HEK293 (cell line): Measurements from ENCODE around the gene NUP88.

Source experiments
- CTCF ChIP-seq: fragments of 450-650 bp; formaldehyde crosslinking; IDR thresholded peaks from 2 replicates; pipeline ENCODE4 v1.5.1; 2016; ENCODE audit warnings: missing biosample characterization, missing genetic modification characterization
- KLF16 ChIP-seq: fragments of 450-650 bp; formaldehyde crosslinking; IDR thresholded peaks from 2 replicates; pipeline ENCODE4 v1.5.1; 2017; ENCODE audit warnings: missing biosample characterization, missing genetic modification characterization
- TCF7L2 ChIP-seq: IDR thresholded peaks from 2 replicates; pipeline ENCODE4 v1.6.1; 2011; ENCODE audit warnings: low read depth, mild to moderate bottlenecking, inconsistent platforms, low read length, moderate library complexity, borderline replicate concordance
- YY1 ChIP-seq: fragments of 450-650 bp; formaldehyde crosslinking; IDR thresholded peaks from 2 replicates; pipeline ENCODE4 v1.5.1; 2018; ENCODE audit warnings: missing biosample characterization, missing genetic modification characterization
- ZNF23 ChIP-seq: fragments of 450-650 bp; formaldehyde crosslinking; IDR thresholded peaks from 2 replicates; pipeline ENCODE4 v1.5.1; 2016; ENCODE audit warnings: missing biosample characterization, missing genetic modification characterization, borderline replicate concordance
- ZNF239 ChIP-seq: fragments of 450-650 bp; formaldehyde crosslinking; IDR thresholded peaks from 2 replicates; pipeline ENCODE4 v1.5.1; 2016; ENCODE audit warnings: missing biosample characterization, missing genetic modification characterization
- ZNF266 ChIP-seq: fragments of 450-650 bp; formaldehyde crosslinking; IDR thresholded peaks from 2 replicates; pipeline ENCODE4 v1.5.1; 2016; ENCODE audit warnings: missing biosample characterization, missing genetic modification characterization, low read depth
- ZNF37A ChIP-seq: fragments of 450-650 bp; IDR thresholded peaks from 2 replicates; pipeline ENCODE4 v1.5.1; 2018; ENCODE audit warnings: missing biosample characterization, missing genetic modification characterization
- ZNF776 ChIP-seq: fragments of 450-650 bp; formaldehyde crosslinking; IDR thresholded peaks from 2 replicates; pipeline ENCODE4 v1.5.0; 2017; ENCODE audit warnings: missing biosample characterization, missing genetic modification characterization, borderline replicate concordance
- ZNF830 ChIP-seq: fragments of 450-650 bp; IDR thresholded peaks from 2 replicates; pipeline ENCODE4 v1.5.0; 2018; ENCODE audit warnings: missing biosample characterization, missing genetic modification characterization, low read depth, mild to moderate bottlenecking, moderate library complexity
- TF ChIP-seq, protein P1 (sequence below): fragments of 450-650 bp; formaldehyde crosslinking; IDR thresholded peaks from 2 replicates; pipeline ENCODE4 v1.5.1; 2016; ENCODE audit warnings: missing biosample characterization, missing genetic modification characterization
- TF ChIP-seq, protein P2 (sequence below): fragments of 450-650 bp; formaldehyde crosslinking; IDR thresholded peaks from 2 replicates; pipeline ENCODE4 v1.5.1; 2016; ENCODE audit warnings: missing biosample characterization, missing genetic modification characterization

- TF ChIP-seq YY1 (tag by site-specific recombination) (no peak), ZNF23 (tag by site-specific recombination) (no peak), ZNF266 (tag by site-specific recombination) (no peak), CTCF (no peak), ZNF239 (no peak), ZNF37A (tag by site-specific recombination) (no peak), ZNF776 (tag by site-specific recombination) (no peak), ZNF830 (tag by site-specific recombination) (no peak), KLF16 (tag by site-specific recombination) (no peak), TCF7L2 (no peak)
- TF ChIP-seq, protein P1, sequence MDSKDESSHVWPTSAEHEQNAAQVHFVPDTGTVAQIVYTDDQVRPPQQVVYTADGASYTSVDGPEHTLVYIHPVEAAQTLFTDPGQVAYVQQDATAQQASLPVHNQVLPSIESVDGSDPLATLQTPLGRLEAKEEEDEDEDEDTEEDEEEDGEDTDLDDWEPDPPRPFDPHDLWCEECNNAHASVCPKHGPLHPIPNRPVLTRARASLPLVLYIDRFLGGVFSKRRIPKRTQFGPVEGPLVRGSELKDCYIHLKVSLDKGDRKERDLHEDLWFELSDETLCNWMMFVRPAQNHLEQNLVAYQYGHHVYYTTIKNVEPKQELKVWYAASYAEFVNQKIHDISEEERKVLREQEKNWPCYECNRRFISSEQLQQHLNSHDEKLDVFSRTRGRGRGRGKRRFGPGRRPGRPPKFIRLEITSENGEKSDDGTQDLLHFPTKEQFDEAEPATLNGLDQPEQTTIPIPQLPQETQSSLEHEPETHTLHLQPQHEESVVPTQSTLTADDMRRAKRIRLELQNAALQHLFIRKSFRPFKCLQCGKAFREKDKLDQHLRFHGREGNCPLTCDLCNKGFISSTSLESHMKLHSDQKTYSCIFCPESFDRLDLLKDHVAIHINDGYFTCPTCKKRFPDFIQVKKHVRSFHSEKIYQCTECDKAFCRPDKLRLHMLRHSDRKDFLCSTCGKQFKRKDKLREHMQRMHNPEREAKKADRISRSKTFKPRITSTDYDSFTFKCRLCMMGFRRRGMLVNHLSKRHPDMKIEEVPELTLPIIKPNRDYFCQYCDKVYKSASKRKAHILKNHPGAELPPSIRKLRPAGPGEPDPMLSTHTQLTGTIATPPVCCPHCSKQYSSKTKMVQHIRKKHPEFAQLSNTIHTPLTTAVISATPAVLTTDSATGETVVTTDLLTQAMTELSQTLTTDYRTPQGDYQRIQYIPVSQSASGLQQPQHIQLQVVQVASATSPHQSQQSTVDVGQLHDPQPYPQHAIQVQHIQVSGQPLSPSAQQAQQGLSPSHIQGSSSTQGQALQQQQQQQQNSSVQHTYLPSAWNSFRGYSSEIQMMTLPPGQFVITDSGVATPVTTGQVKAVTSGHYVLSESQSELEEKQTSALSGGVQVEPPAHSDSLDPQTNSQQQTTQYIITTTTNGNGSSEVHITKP (tag by site-specific recombination), result no peak
- TF ChIP-seq, protein P2, sequence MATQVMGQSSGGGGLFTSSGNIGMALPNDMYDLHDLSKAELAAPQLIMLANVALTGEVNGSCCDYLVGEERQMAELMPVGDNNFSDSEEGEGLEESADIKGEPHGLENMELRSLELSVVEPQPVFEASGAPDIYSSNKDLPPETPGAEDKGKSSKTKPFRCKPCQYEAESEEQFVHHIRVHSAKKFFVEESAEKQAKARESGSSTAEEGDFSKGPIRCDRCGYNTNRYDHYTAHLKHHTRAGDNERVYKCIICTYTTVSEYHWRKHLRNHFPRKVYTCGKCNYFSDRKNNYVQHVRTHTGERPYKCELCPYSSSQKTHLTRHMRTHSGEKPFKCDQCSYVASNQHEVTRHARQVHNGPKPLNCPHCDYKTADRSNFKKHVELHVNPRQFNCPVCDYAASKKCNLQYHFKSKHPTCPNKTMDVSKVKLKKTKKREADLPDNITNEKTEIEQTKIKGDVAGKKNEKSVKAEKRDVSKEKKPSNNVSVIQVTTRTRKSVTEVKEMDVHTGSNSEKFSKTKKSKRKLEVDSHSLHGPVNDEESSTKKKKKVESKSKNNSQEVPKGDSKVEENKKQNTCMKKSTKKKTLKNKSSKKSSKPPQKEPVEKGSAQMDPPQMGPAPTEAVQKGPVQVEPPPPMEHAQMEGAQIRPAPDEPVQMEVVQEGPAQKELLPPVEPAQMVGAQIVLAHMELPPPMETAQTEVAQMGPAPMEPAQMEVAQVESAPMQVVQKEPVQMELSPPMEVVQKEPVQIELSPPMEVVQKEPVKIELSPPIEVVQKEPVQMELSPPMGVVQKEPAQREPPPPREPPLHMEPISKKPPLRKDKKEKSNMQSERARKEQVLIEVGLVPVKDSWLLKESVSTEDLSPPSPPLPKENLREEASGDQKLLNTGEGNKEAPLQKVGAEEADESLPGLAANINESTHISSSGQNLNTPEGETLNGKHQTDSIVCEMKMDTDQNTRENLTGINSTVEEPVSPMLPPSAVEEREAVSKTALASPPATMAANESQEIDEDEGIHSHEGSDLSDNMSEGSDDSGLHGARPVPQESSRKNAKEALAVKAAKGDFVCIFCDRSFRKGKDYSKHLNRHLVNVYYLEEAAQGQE (tag by site-specific recombination), result no peak
These were observed 15.5 kb upstream of the NUP88 start for GRCh38 chr17:5434984-5435383.
